GM12878 (cell line): ENCODE results near the gene GTF2IRD1. TPM values are rescaled to one million over a fixed set of nuclear protein-coding genes. Genes with fewer than 3 reads are reported as not detected.

Source experiments
- ATAC-seq: fragments of 200-7000 bp; cut with Tn5 transposase; 3 replicates; pipeline ENCODE4 v1.9.1; 2020; ENCODE audit warnings: mild to moderate bottlenecking, moderate library complexity
- BruUV-seq: library from RNA; stranded (reverse); fragments of 400-500 nt; replicated peaks from 2 replicates; lab custom pipeline; 2021; lab: Mats Ljungman, UMichigan
- CTCF ChIA-PET: fragments of 300-600 bp; sonication (Branson Sonifier 250); formaldehyde crosslinking; extraction: SDS; loops from one replicate; lab custom pipeline; 2021; ENCODE audit warnings: inconsistent platforms; lab: Yijun Ruan, JAX
- POLR2A ChIA-PET: fragments of 350-600 bp; formaldehyde crosslinking; extraction: SDS; loops from one replicate; lab custom pipeline; 2021; ENCODE audit warnings: inconsistent platforms; lab: Charles Lee
- RAD21 ChIA-PET: fragments of 300-600 bp; sonication (Branson Sonifier 250); formaldehyde crosslinking; loops from one replicate; lab custom pipeline; 2023; ENCODE audit warnings: antibody characterized with exemption; ENCODE audit not compliant: unreplicated experiment; lab: Charles Lee
- SMC1A ChIA-PET: fragments of 300-600 bp; sonication (Branson Sonifier 250); formaldehyde crosslinking; loops from one replicate; lab custom pipeline; 2023; ENCODE audit not compliant: unreplicated experiment, uncharacterized antibody; lab: Charles Lee
- DNase-seq: peaks from one replicate; pipeline ENCODE4 v3.0.0-alpha.2; 2011; ENCODE audit warnings: low read depth, low spot score
- FAIRE-seq: peaks from 3 replicates; lab custom pipeline; 2011; peaks lifted over from hg19 to GRCh38; lab: Jason Lieb, UNC
- H2AFZ ChIP-seq: 2 replicates; pipeline ENCODE4 v1.6.0; 2011; ENCODE audit warnings: low read depth, low read length, control low read depth; ENCODE audit not compliant: control insufficient read depth
- H3K27ac ChIP-seq: 2 replicates; pipeline ENCODE4 v1.5.1; 2011; ENCODE audit warnings: control low read depth; ENCODE audit not compliant: control insufficient read depth, insufficient read depth
- H3K27me3 ChIP-seq, 2 experiments: replicated peaks in 1 of 2; 2 replicates each; pipeline versions ENCODE4 v1.6.0 to v1.6.1; 2011; ENCODE audit warnings: low read length in 1 of 2; ENCODE audit not compliant: control insufficient read depth in 2 of 2, insufficient read depth in 2 of 2
- H3K36me3 ChIP-seq, 2 experiments: 2 replicates each; pipeline ENCODE4 v1.5.1; 2011; ENCODE audit warnings: low read length in 1 of 2; ENCODE audit not compliant: control insufficient read depth in 2 of 2, insufficient read depth in 2 of 2
- H3K4me1 ChIP-seq: 2 replicates; pipeline ENCODE4 v1.6.1; 2011; ENCODE audit warnings: mild to moderate bottlenecking, low read length, moderate library complexity, mixed read lengths; ENCODE audit not compliant: control insufficient read depth, insufficient read depth
- H3K4me2 ChIP-seq: 2 replicates; pipeline ENCODE4 v1.6.0; 2011; ENCODE audit warnings: control low read depth; ENCODE audit not compliant: control insufficient read depth, insufficient read depth
- H3K4me3 ChIP-seq: fragments of 200-600 bp; sonication (generic); 2 replicates; pipeline ENCODE4 v1.5.1; 2016
- H3K79me2 ChIP-seq: 2 replicates; pipeline ENCODE4 v1.6.0; 2011; ENCODE audit warnings: low read length; ENCODE audit not compliant: control insufficient read depth, insufficient read depth
- H3K9ac ChIP-seq: 2 replicates; pipeline ENCODE4 v1.8.0; 2011; ENCODE audit warnings: low read length, control low read depth, mixed read lengths; ENCODE audit not compliant: control insufficient read depth, insufficient read depth
- H3K9me3 ChIP-seq: replicated peaks from 3 replicates; pipeline ENCODE4 v1.5.1; 2011; ENCODE audit warnings: mild to moderate bottlenecking, low read length; ENCODE audit not compliant: control insufficient read depth, insufficient read depth
- H4K20me1 ChIP-seq: 2 replicates; pipeline ENCODE4 v1.6.0; 2011; ENCODE audit not compliant: control insufficient read depth, insufficient read depth
- ATF7 ChIP-seq: fragments of 450-650 bp; IDR thresholded peaks from 2 replicates; pipeline ENCODE4 v1.6.1; 2016; ENCODE audit warnings: low read depth, mild to moderate bottlenecking
- CREM ChIP-seq: IDR thresholded peaks from 2 replicates; pipeline ENCODE4 v1.6.1; 2014; ENCODE audit warnings: antibody characterized with exemption, low read depth
- ELK1 ChIP-seq: IDR thresholded peaks from 2 replicates; pipeline ENCODE4 v1.6.1; 2012; ENCODE audit warnings: low read depth, low read length, improper control_type of control experiment
- GABPA ChIP-seq: IDR thresholded peaks from 2 replicates; pipeline ENCODE4 v1.6.1; 2014; ENCODE audit warnings: antibody characterized with exemption, low read depth, mild to moderate bottlenecking, inconsistent platforms
- HDAC2 ChIP-seq: fragments of 200-600 bp; sonication (generic); IDR thresholded peaks from 2 replicates; pipeline ENCODE4 v1.6.1; 2017
- HDAC6 ChIP-seq: fragments of 200-600 bp; sonication (generic); IDR thresholded peaks from one replicate; pipeline ENCODE4 v1.8.0; 2017; ENCODE audit warnings: antibody characterized with exemption; ENCODE audit not compliant: unreplicated experiment
- IKZF2 ChIP-seq, 2 experiments: fragments of 450-650 bp; IDR thresholded peaks; 2 replicates each; pipeline ENCODE4 v1.6.1; 2017; ENCODE audit warnings: mild to moderate bottlenecking in 2 of 2, moderate library complexity in 2 of 2
- KAT2A ChIP-seq: conservative IDR thresholded peaks from 2 replicates; pipeline ENCODE4 v1.6.1; 2011; ENCODE audit warnings: low read depth, low read length; ENCODE audit not compliant: control insufficient read depth
- MXI1 ChIP-seq: fragments of 150-350 bp; IDR thresholded peaks from 2 replicates; pipeline ENCODE4 v1.6.1; 2011; ENCODE audit warnings: low read depth, mild to moderate bottlenecking, inconsistent platforms, low read length, improper control_type of control experiment
- NR2C2 ChIP-seq: IDR thresholded peaks from 2 replicates; pipeline ENCODE4 v1.6.1; 2011; ENCODE audit warnings: borderline replicate concordance, low read depth; ENCODE audit not compliant: control insufficient read depth, insufficient read length
- PML ChIP-seq: IDR thresholded peaks from 2 replicates; pipeline ENCODE4 v1.6.1; 2012; ENCODE audit warnings: low read length, inconsistent platforms
- RELA ChIP-seq: fragments of 450-650 bp; IDR thresholded peaks from 2 replicates; pipeline ENCODE4 v1.8.0; 2014; ENCODE audit warnings: borderline replicate concordance; ENCODE audit not compliant: partially characterized antibody
- SREBF2 ChIP-seq: IDR thresholded peaks from 2 replicates; pipeline ENCODE4 v1.6.1; 2012; ENCODE audit warnings: mild to moderate bottlenecking, low read length
- SUZ12 ChIP-seq: fragments of 200-600 bp; sonication (generic); IDR thresholded peaks from one replicate; pipeline ENCODE4 v1.6.1; 2018; ENCODE audit warnings: antibody characterized with exemption, mild to moderate bottlenecking; ENCODE audit not compliant: unreplicated experiment
- TCF3 ChIP-seq: IDR thresholded peaks from 2 replicates; pipeline ENCODE4 v1.6.1; 2012; ENCODE audit warnings: low read depth, mild to moderate bottlenecking, low read length, borderline replicate concordance; ENCODE audit not compliant: insufficient read depth
- WRNIP1 ChIP-seq: IDR thresholded peaks from 2 replicates; pipeline ENCODE4 v1.6.1; 2011; ENCODE audit warnings: low read depth, low read length, improper control_type of control experiment, borderline replicate concordance
- WGBS: methylation state at CpG from one replicate; pipeline ENCODE4 v1.1.6; 2016; ENCODE audit warnings: low lambda C conversion rate; ENCODE audit not compliant: insufficient replicate concordance, insufficient coverage; ENCODE audit errors: missing lambda C conversion rate; 5-methylcytosine and 5-hydroxymethylcytosine counted together
- in situ Hi-C: fragments of 300-500 bp; cut with MboI; formaldehyde crosslinking; loops from 9 replicates; pipeline ENCODE4 v1.14.3; 2018; ENCODE audit warnings: mixed read lengths
- intact Hi-C: fragments of 100-400 bp; cut with micrococcal nuclease; formaldehyde crosslinking; loops from one replicate; pipeline ENCODE4 v1.14.2; 2022; ENCODE audit not compliant: unreplicated experiment
- polyA plus RNA-seq, 11 experiments: library from polyadenylated mRNA; depleted of rRNA in 4 of 11; unstranded in 6 of 11; stranded (reverse) in 5 of 11; fragments of >200 nt; fragmentation: Nextera tagmentation in 4 of 11; fragmentation: Illumina TruSeq in 1 of 11; extraction: Ambion mirVana in 4 of 11; extraction: Trizol in 1 of 11; gene quantifications; 1 replicate in 1 of 11; 2 replicates in 10 of 11; pipeline versions ENCODE4 v1.2.1 to v1.2.3, GENCODE V29; 2011 to 2016; ENCODE audit warnings: inconsistent platforms in 2 of 11, missing spikeins in 2 of 11, low read depth in 1 of 11
- total RNA-seq, 4 experiments: library from RNA; depleted of rRNA in 3 of 4; stranded (reverse); fragments of >200 nt in 3 of 4; fragmentation: Illumina TruSeq in 1 of 4; extraction: Trizol in 1 of 4; gene quantifications; 2 replicates each; pipeline versions ENCODE4 v1.2.1 to v1.2.3, GENCODE V29; 2013 to 2021
- TF ChIP-seq, protein P1 (sequence below): fragments of 450-650 bp; IDR thresholded peaks from 2 replicates; pipeline ENCODE4 v1.6.1; 2018; ENCODE audit warnings: borderline replicate concordance, mild to moderate bottlenecking; ENCODE audit not compliant: partially characterized antibody
- TF ChIP-seq, protein P2 (sequence below): fragments of 450-650 bp; IDR thresholded peaks from 2 replicates; pipeline ENCODE4 v1.6.1; 2017; ENCODE audit warnings: low read depth, mild to moderate bottlenecking, moderate library complexity

The GTF2IRD1 gene
- total and polyA plus RNA-seq, 10 of the 15 experiments (the other 5 are each of a cell fraction or from before 2014, with no cell fraction given) = 0.48 to 3.0 (median 1.3) TPM

- TF ChIP-seq, protein P1, sequence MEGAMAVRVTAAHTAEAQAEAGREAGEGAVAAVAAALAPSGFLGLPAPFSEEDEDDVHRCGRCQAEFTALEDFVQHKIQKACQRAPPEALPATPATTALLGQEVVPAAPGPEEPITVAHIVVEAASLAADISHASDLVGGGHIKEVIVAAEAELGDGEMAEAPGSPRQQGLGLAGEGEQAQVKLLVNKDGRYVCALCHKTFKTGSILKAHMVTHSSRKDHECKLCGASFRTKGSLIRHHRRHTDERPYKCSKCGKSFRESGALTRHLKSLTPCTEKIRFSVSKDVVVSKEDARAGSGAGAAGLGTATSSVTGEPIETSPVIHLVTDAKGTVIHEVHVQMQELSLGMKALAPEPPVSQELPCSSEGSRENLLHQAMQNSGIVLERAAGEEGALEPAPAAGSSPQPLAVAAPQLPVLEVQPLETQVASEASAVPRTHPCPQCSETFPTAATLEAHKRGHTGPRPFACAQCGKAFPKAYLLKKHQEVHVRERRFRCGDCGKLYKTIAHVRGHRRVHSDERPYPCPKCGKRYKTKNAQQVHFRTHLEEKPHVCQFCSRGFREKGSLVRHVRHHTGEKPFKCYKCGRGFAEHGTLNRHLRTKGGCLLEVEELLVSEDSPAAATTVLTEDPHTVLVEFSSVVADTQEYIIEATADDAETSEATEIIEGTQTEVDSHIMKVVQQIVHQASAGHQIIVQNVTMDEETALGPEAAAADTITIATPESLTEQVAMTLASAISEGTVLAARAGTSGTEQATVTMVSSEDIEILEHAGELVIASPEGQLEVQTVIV = no peak
- TF ChIP-seq RELA (no peak), CREM (no peak), SREBF2 (no peak), HDAC2 (no peak)
Measured at GRCh38 chr7:74582447-74583039, 128.8 kb downstream of the GTF2IRD1 start (continued).

DNA sequence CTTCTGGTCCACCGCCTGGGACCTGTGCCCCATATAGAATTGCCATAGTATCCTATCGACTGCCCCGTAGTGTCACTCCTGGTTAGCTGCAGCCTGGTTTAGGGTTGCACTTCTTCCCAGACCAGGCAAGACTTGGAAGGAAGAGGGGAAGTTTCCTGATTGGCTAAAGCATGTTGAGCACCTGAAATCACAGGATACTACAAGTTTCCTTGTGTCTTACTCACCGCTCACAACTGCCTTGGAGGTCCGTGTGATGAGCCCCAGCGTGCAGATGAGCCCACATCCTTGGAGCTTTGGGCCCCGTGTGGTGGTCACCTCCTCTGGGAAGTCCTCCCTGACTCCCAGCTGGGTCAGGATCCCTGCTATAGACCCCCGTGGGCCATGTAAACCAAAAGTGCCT is 129.9 kb downstream of the GTF2IRD1 start:
- intact Hi-C loops = no loop called here
- BruUV-seq = no TSS peak
- ATAC-seq = no peak
- WGBS = 83% methylated on average over 8 of the region's 8 CpGs
- H3K27ac ChIP-seq = no peak overlapping the region
- H3K79me2 ChIP-seq = no peaks in the 10 kb centered on the region
- H3K36me3 ChIP-seq = no peaks in the 10 kb centered on the region
- no peak for DNase-seq
- RAD21 ChIA-PET = interaction anchor here (0.9 kb wide), 1 partner anchor 18 kb away, joined by 3 read pairs; no protein-coding TSS in a partner anchor
- no peak overlapping the region for H2AFZ ChIP-seq
- in situ Hi-C loops = no loop called here
- H3K27me3 ChIP-seq = no peaks in the 10 kb centered on the region
- SMC1A ChIA-PET = interaction anchor here (1.2 kb wide), 1 partner anchor 72 kb away, joined by 3 read pairs; no protein-coding TSS in a partner anchor
- POLR2A ChIA-PET = no interaction called here
- no peaks in the 10 kb centered on the region for H4K20me1 ChIP-seq
- no peak for FAIRE-seq
- peaks cover 24% of the 10 kb centered on the region for H3K4me1 ChIP-seq
- no peak overlapping the region for H3K4me2 ChIP-seq
- H3K4me3 ChIP-seq = no peak overlapping the region
- no peak overlapping the region for H3K9ac ChIP-seq
- CTCF ChIA-PET = interaction anchor here (1.1 kb wide), 1 partner anchor 9 kb away, joined by 4 read pairs; no protein-coding TSS in a partner anchor
- no peaks in the 10 kb centered on the region for H3K9me3 ChIP-seq
- TF ChIP-seq ATF7 = no peak
- TF ChIP-seq, protein P2, sequence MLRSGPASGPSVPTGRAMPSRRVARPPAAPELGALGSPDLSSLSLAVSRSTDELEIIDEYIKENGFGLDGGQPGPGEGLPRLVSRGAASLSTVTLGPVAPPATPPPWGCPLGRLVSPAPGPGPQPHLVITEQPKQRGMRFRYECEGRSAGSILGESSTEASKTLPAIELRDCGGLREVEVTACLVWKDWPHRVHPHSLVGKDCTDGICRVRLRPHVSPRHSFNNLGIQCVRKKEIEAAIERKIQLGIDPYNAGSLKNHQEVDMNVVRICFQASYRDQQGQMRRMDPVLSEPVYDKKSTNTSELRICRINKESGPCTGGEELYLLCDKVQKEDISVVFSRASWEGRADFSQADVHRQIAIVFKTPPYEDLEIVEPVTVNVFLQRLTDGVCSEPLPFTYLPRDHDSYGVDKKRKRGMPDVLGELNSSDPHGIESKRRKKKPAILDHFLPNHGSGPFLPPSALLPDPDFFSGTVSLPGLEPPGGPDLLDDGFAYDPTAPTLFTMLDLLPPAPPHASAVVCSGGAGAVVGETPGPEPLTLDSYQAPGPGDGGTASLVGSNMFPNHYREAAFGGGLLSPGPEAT = no peak
- TF ChIP-seq ELK1 = no peak
- no peak for TF ChIP-seq MXI1
- TF ChIP-seq TCF3 = no peak
- no peak for TF ChIP-seq WRNIP1
- TF ChIP-seq PML = no peak
- no peak for TF ChIP-seq IKZF2 (IDR thresholded peaks at IDR 0.05)
- no peak for TF ChIP-seq HDAC6
- no peak for TF ChIP-seq NR2C2
- TF ChIP-seq SUZ12 = no peak
- TF ChIP-seq GABPA = no peak
- no peak for TF ChIP-seq KAT2A
